ENCODE data around the gene PLEKHA1.

Gene PLEKHA1

GRCh38 chr10:122404576-122404975 lies 30.1 kb downstream of the PLEKHA1 start:
- Histone ChIP-seq H3K4me1 (ENCODE audit: control extremely low read depth in 1 of 4, control insufficient read depth in 4 of 4, insufficient read depth in 4 of 4, low read length in 3 of 4) (no peaks in the 10 kb centered on the region), H3K9me3 (ENCODE audit: control extremely low read depth in 1 of 5, control insufficient read depth in 4 of 5, insufficient read depth in 2 of 5, low read depth in 1 of 5, low read length in 4 of 5) (no peaks in the 10 kb centered on the region), H3K36me3 (ENCODE audit: control insufficient read depth in 4 of 4, insufficient read depth in 4 of 4, low read length in 3 of 4) (peaks cover 0 to 8% (median 3%) of the 10 kb centered on the region in 4 experiments), H3K27ac (ENCODE audit: insufficient read depth in 1 of 2, low read depth in 1 of 2, low read length in 2 of 2, poor library complexity in 1 of 2, severe bottlenecking in 2 of 2) (no peak overlapping the region), H3K4me3 (ENCODE audit: control insufficient read depth in 1 of 7, extremely low read depth in 1 of 7, insufficient read depth in 4 of 7, low read depth in 2 of 7, low read length in 6 of 7) (no peak overlapping the region), H3K27me3 (replicated peaks in 2 of 5; ENCODE audit: control insufficient read depth in 4 of 5, insufficient read depth in 5 of 5, low read length in 4 of 5) (no peaks in the 10 kb centered on the region)
- WGBS (ENCODE audit: insufficient coverage) = no CpG with 5 or more reads among the region's 2 CpGs
- ChIA-PET CTCF (no interaction called here), POLR2A (no interaction called here)
- no peak for DNase-seq

DNA sequence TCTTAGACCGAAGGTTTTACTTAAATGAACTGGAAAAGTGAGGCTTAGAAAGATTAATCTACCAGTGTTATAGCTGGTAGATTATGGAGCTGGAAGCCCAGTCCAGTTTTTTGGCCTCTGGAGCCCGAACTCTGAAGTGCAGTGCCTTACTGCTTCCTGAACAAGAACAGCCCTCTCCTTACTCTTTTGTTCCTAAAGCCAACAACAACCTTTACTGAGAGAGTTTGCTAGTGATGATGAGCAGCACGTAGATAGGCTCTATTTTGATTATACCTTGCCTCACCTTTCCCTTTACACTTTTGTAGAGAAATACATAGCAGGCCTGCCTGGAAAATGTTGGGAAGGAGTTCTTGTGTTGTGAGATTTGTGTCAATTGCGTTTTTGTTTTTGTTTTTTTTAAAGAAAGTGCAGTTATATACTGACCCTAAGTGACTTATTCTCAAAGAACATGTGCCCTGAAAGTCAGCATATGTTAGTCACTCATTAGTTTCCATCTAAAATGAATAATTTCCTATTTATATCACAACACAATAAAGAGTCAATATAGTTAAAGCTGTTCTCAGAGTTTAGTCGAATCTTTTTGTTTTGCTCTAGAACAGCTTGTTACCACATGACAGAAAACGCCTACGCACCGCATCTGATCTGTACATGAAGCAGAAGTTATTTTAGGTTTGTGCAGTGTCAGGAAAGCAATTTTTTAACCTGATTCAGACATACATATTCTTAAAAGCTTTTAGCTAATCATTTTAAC lies 33.0 kb downstream of the PLEKHA1 start:
- DNase-seq = no peak
- Histone ChIP-seq H3K4me1 (ENCODE audit: control extremely low read depth in 1 of 4, control insufficient read depth in 4 of 4, insufficient read depth in 4 of 4, low read length in 3 of 4) (no peaks in the 10 kb centered on the region), H3K4me3 (ENCODE audit: control insufficient read depth in 1 of 7, extremely low read depth in 1 of 7, insufficient read depth in 4 of 7, low read depth in 2 of 7, low read length in 6 of 7) (no peak overlapping the region), H3K36me3 (ENCODE audit: control insufficient read depth in 4 of 4, insufficient read depth in 4 of 4, low read length in 3 of 4) (peaks cover 0 to 5% (median 2%) of the 10 kb centered on the region in 4 experiments), H3K27me3 (replicated peaks in 2 of 5; ENCODE audit: control insufficient read depth in 4 of 5, insufficient read depth in 5 of 5, low read length in 4 of 5) (no peaks in the 10 kb centered on the region), H3K9me3 (ENCODE audit: control extremely low read depth in 1 of 5, control insufficient read depth in 4 of 5, insufficient read depth in 2 of 5, low read depth in 1 of 5, low read length in 4 of 5) (no peaks in the 10 kb centered on the region), H3K27ac (ENCODE audit: insufficient read depth in 1 of 2, low read depth in 1 of 2, low read length in 2 of 2, poor library complexity in 1 of 2, severe bottlenecking in 2 of 2) (no peak overlapping the region)
- 85% methylated on average over 4 of the region's 8 CpGs for WGBS (ENCODE audit: insufficient coverage)
- POLR2A ChIA-PET = no interaction called here
- CTCF ChIA-PET = no interaction called here

DNA sequence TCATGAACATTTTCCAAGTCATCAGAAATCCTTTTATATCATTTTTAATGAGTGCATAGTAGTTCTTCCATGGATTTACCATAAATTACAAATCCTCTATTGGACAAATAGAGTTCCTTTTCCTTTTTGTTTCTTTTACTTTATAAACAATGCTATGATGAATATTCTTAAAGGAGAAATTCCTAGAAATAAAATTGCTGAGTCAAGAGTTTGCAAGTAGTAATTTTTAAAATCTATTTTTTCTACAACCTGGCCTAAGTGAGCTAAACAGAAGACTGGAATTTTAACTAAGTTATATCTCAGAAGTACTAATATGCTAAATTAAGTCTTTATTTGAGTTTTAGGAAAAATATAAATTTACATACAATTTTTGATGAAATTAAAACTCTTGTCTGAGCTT lies 38.8 kb downstream of the PLEKHA1 start:
- DNase-seq = no peak
- Histone ChIP-seq H3K9me3 (ENCODE audit: control extremely low read depth in 1 of 5, control insufficient read depth in 4 of 5, insufficient read depth in 2 of 5, low read depth in 1 of 5, low read length in 4 of 5) (no peaks in the 10 kb centered on the region), H3K4me3 (ENCODE audit: control insufficient read depth in 1 of 7, extremely low read depth in 1 of 7, insufficient read depth in 4 of 7, low read depth in 2 of 7, low read length in 6 of 7) (no peak overlapping the region), H3K36me3 (ENCODE audit: control insufficient read depth in 4 of 4, insufficient read depth in 4 of 4, low read length in 3 of 4) (peaks cover 0 to 2% (median 0%) of the 10 kb centered on the region in 4 experiments), H3K27ac (ENCODE audit: insufficient read depth in 1 of 2, low read depth in 1 of 2, low read length in 2 of 2, poor library complexity in 1 of 2, severe bottlenecking in 2 of 2) (no peak overlapping the region), H3K4me1 (ENCODE audit: control extremely low read depth in 1 of 4, control insufficient read depth in 4 of 4, insufficient read depth in 4 of 4, low read length in 3 of 4) (peaks cover 0 to 11% (median 6%) of the 10 kb centered on the region in 4 experiments), H3K27me3 (replicated peaks in 2 of 5; ENCODE audit: control insufficient read depth in 4 of 5, insufficient read depth in 5 of 5, low read length in 4 of 5) (no peaks in the 10 kb centered on the region)
- CTCF ChIA-PET = interaction anchor here (1.1 kb wide), 1 partner anchor 297 kb away, joined by 3 read pairs; no protein-coding TSS in a partner anchor
- POLR2A ChIA-PET = no interaction called here

DNA sequence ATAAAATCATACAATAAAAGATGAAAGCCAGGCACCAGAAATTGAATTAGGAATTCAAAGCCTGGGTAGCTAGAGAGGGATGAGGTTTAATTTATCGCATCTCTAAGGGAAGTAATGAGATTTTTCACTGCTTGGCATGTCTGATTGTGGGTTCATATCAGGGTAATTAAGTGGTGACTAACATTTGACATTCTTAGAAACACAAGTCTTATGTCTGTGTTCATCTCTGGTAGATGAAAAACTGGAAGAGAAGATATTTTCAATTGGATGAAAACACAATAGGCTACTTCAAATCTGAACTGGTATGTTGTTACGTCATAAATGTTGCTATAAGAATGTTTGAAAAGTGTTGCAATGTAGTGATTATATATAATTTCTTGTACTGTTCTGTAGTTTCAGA lies 43.2 kb downstream of the PLEKHA1 start:
- Histone ChIP-seq H3K4me1 (ENCODE audit: control extremely low read depth in 1 of 4, control insufficient read depth in 4 of 4, insufficient read depth in 4 of 4, low read length in 3 of 4) (peaks cover 0 to 11% (median 6%) of the 10 kb centered on the region in 4 experiments), H3K4me3 (ENCODE audit: control insufficient read depth in 1 of 7, extremely low read depth in 1 of 7, insufficient read depth in 4 of 7, low read depth in 2 of 7, low read length in 6 of 7) (no peak overlapping the region), H3K27ac (ENCODE audit: insufficient read depth in 1 of 2, low read depth in 1 of 2, low read length in 2 of 2, poor library complexity in 1 of 2, severe bottlenecking in 2 of 2) (no peak overlapping the region), H3K27me3 (replicated peaks in 2 of 5; ENCODE audit: control insufficient read depth in 4 of 5, insufficient read depth in 5 of 5, low read length in 4 of 5) (no peaks in the 10 kb centered on the region), H3K36me3 (ENCODE audit: control insufficient read depth in 4 of 4, insufficient read depth in 4 of 4, low read length in 3 of 4) (peaks cover 0 to 2% (median 0%) of the 10 kb centered on the region in 4 experiments), H3K9me3 (ENCODE audit: control extremely low read depth in 1 of 5, control insufficient read depth in 4 of 5, insufficient read depth in 2 of 5, low read depth in 1 of 5, low read length in 4 of 5) (no peaks in the 10 kb centered on the region)
- ChIA-PET POLR2A (no interaction called here), CTCF (no interaction called here)
- 90% methylated on average over 2 of the region's 2 CpGs for WGBS (ENCODE audit: insufficient coverage)
- DNase-seq = no peak

DNA sequence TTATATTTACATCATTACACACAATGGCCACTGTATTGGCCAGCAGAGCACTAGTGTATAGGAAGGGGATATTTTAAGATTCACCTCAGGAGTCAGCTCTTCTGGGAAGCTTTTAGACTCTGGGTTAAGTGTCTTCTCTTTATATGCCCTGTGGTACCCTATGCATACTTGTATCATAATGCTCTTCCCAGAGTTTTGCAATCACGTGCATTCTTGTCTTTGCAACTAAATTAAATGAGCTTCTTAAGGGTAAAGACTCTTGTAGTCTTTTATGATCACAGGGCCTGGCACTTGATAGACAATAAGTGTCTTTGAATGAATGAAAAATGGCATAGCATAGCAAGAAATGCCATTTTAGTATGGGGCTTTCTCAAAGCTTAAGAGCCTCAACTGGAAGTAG lies 44.5 kb downstream of the PLEKHA1 start:
- POLR2A ChIA-PET = no interaction called here
- Histone ChIP-seq H3K9me3 (ENCODE audit: control extremely low read depth in 1 of 5, control insufficient read depth in 4 of 5, insufficient read depth in 2 of 5, low read depth in 1 of 5, low read length in 4 of 5) (no peaks in the 10 kb centered on the region), H3K27me3 (replicated peaks in 2 of 5; ENCODE audit: control insufficient read depth in 4 of 5, insufficient read depth in 5 of 5, low read length in 4 of 5) (no peaks in the 10 kb centered on the region), H3K4me1 (ENCODE audit: control extremely low read depth in 1 of 4, control insufficient read depth in 4 of 4, insufficient read depth in 4 of 4, low read length in 3 of 4) (peaks cover 0 to 11% (median 6%) of the 10 kb centered on the region in 4 experiments), H3K36me3 (ENCODE audit: control insufficient read depth in 4 of 4, insufficient read depth in 4 of 4, low read length in 3 of 4) (peaks cover 0 to 2% (median 0%) of the 10 kb centered on the region in 4 experiments), H3K27ac (ENCODE audit: insufficient read depth in 1 of 2, low read depth in 1 of 2, low read length in 2 of 2, poor library complexity in 1 of 2, severe bottlenecking in 2 of 2) (no peak overlapping the region), H3K4me3 (ENCODE audit: control insufficient read depth in 1 of 7, extremely low read depth in 1 of 7, insufficient read depth in 4 of 7, low read depth in 2 of 7, low read length in 6 of 7) (no peak overlapping the region)
- CTCF ChIA-PET = interaction anchor here (0.6 to 1.8 kb wide), 2 partner anchors 15 to 44 kb away, joined by 3 to 5 read pairs; partner anchors contain the start of gene PLEKHA1
- WGBS (ENCODE audit: insufficient coverage) = no CpG with 5 or more reads among the region's 1 CpG
- DNase-seq = no peak

DNA sequence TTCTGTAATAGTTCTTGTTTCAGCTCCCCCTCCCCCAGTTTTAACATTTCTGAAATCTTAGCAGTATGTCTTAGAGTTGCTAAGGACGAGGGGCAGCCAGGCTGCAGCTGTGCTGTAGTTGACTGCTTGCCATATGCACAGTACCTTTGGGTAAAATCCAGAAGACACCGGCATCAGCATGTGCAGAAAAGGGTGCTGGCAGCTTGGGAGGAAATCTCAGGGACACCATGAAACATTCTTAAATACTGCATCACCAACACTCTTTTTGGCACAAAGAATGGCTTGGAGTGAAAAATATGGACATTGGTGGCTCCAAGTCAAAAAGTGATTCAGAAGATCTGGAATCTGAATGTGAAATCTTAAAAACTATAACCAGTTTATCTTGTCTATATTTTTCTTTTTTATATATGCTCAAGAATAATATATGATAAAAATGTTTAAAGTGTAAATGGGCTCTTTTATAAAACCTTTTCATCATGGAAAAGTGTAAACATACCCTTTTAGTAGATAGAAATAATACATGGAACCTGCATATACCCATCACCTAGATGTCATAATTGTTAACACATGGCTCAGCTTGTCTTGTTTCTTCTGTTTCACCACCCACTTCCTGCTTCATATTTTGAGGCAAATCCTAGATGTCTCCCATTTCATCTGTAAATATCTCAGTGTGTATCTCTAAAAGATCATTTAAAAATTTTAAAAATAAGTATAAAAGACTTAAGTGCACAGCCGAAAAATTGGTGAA lies 45.5 kb downstream of the PLEKHA1 start:
- no peak for DNase-seq
- POLR2A ChIA-PET = no interaction called here
- Histone ChIP-seq H3K9me3 (ENCODE audit: control extremely low read depth in 1 of 5, control insufficient read depth in 4 of 5, insufficient read depth in 2 of 5, low read depth in 1 of 5, low read length in 4 of 5) (no peaks in the 10 kb centered on the region), H3K27ac (ENCODE audit: insufficient read depth in 1 of 2, low read depth in 1 of 2, low read length in 2 of 2, poor library complexity in 1 of 2, severe bottlenecking in 2 of 2) (no peak overlapping the region), H3K4me1 (ENCODE audit: control extremely low read depth in 1 of 4, control insufficient read depth in 4 of 4, insufficient read depth in 4 of 4, low read length in 3 of 4) (peaks cover 0 to 11% (median 6%) of the 10 kb centered on the region in 4 experiments), H3K36me3 (ENCODE audit: control insufficient read depth in 4 of 4, insufficient read depth in 4 of 4, low read length in 3 of 4) (peaks cover 0 to 2% (median 0%) of the 10 kb centered on the region in 4 experiments), H3K27me3 (replicated peaks in 2 of 5; ENCODE audit: control insufficient read depth in 4 of 5, insufficient read depth in 5 of 5, low read length in 4 of 5) (no peaks in the 10 kb centered on the region), H3K4me3 (ENCODE audit: control insufficient read depth in 1 of 7, extremely low read depth in 1 of 7, insufficient read depth in 4 of 7, low read depth in 2 of 7, low read length in 6 of 7) (no peak overlapping the region)
- WGBS (ENCODE audit: insufficient coverage) = 90% methylated on average over 2 of the region's 3 CpGs
- CTCF ChIA-PET = interaction anchor here (0.6 to 1.8 kb wide), 2 partner anchors 14 to 45 kb away, joined by 3 to 5 read pairs; partner anchors contain the start of gene PLEKHA1

DNA sequence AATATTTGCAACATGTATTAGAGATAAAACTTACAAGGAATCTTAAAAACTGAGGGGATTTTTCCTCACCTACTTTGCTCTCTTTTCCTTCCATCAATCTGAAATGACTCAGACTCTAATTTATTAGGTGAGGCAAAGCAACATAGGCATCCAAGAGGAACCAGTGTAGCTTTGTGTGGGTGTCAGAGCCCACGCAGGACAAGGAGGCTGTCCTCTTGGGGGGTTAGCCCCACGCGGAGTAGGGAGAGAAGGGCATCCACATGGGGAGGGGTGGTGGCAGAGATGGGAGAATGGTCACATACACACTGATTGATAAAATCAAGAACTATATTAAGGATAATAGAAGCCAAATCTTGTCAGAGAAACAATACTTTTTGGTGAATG lies 46.1 kb downstream of the PLEKHA1 start:
- CTCF ChIA-PET = no interaction called here
- POLR2A ChIA-PET = no interaction called here
- H3K36me3 ChIP-seq (ENCODE audit: control insufficient read depth in 4 of 4, insufficient read depth in 4 of 4, low read length in 3 of 4) = peaks cover 0 to 2% (median 0%) of the 10 kb centered on the region in 4 experiments
- H3K4me3 ChIP-seq (ENCODE audit: control insufficient read depth in 1 of 7, extremely low read depth in 1 of 7, insufficient read depth in 4 of 7, low read depth in 2 of 7, low read length in 6 of 7) = no peak overlapping the region
- H3K27me3 ChIP-seq (replicated peaks in 2 of 5; ENCODE audit: control insufficient read depth in 4 of 5, insufficient read depth in 5 of 5, low read length in 4 of 5) = no peaks in the 10 kb centered on the region
- whole genome bisulfite sequencing (ENCODE audit: insufficient coverage) = 100% methylated on average over 1 of the region's 3 CpGs
- peaks cover 0 to 11% (median 6%) of the 10 kb centered on the region in 4 experiments for H3K4me1 ChIP-seq (ENCODE audit: control extremely low read depth in 1 of 4, control insufficient read depth in 4 of 4, insufficient read depth in 4 of 4, low read length in 3 of 4)
- DNase-seq = no peak
- no peaks in the 10 kb centered on the region for H3K9me3 ChIP-seq (ENCODE audit: control extremely low read depth in 1 of 5, control insufficient read depth in 4 of 5, insufficient read depth in 2 of 5, low read depth in 1 of 5, low read length in 4 of 5)
- no peak overlapping the region for H3K27ac ChIP-seq (ENCODE audit: insufficient read depth in 1 of 2, low read depth in 1 of 2, low read length in 2 of 2, poor library complexity in 1 of 2, severe bottlenecking in 2 of 2)
